Measurements from ENCODE around the gene TMEM61. TPM values are rescaled to one million over a fixed set of nuclear protein-coding genes. Genes with fewer than 3 reads are reported as not detected.
A peak's percentile ranks its signal among the peaks of the same experiment; 100 is the strongest.

TMEM61 gene
- total RNA-seq, 1 donor from 2014 or later, result 1.6 TPM

- no peak for TF ChIP-seq CTCF (IDR thresholded peaks at IDR 0.05; ENCODE audit: insufficient read depth, low read length, poor library complexity, severe bottlenecking)
- no peak for DNase-seq (ENCODE audit: low read depth)
- no peaks in the 10 kb centered on the region for H3K36me3 ChIP-seq (ENCODE audit: control insufficient read depth, insufficient read depth, low read length)
- H3K4me3 ChIP-seq (ENCODE audit: low read depth, low read length), result peak within 1 kb of the TSS; percentile 52
- H3K27me3 ChIP-seq (ENCODE audit: control insufficient read depth, insufficient read depth, low read length), result peaks cover 22% of the 10 kb centered on the region
Observed at GRCh38 chr1:55039342-55040082, 59.1 kb downstream of the TMEM61 start, which contains the start of gene PCSK9. Gene PCSK9, plus strand, starts transcription at chr1:55039548. Its CDS starts 290 bp downstream, at chr1:55039838.

- no peaks in the 10 kb centered on the region for H3K36me3 ChIP-seq (ENCODE audit: control insufficient read depth, insufficient read depth, low read length)
- H3K27me3 ChIP-seq (ENCODE audit: control insufficient read depth, insufficient read depth, low read length), result peaks cover 17% of the 10 kb centered on the region
- TF ChIP-seq CTCF (IDR thresholded peaks at IDR 0.05; ENCODE audit: insufficient read depth, low read length, poor library complexity, severe bottlenecking), result no peak
- H3K4me3 ChIP-seq (ENCODE audit: low read depth, low read length), result peak overlapping the region; percentile 52
- DNase-seq (ENCODE audit: low read depth), result no peak
Observed at GRCh38 chr1:55040083-55040932, 59.9 kb downstream of the TMEM61 start.

DNA sequence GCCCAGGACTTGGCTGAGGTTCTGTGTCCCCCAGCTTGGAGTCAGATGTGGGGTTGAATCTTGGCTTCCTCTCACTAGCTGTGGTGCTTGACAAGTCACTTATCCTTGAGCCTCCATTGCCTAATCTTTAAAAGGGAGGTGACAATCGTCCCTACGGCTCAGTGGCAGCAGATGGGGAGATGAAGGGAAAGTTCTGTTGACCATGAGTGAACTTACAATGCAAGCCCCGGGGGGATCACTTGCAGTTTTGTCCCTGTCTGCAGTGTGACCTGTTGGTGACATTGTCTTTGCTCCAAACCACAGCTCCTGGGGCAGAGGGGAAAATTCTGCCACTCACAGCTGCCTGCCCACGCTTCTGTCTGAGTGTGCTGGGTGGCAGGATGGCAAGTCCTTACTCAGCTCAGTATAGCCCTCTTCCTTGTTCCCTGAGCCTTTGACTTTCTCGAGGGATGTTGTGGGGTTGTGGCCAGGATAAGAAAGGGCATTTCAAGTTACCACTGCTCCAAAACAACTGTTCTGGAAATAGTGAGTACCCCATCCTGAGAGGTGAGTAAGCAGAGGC, 60.6 kb downstream of the TMEM61 start:
- peaks cover 14% of the 10 kb centered on the region for H3K27me3 ChIP-seq (ENCODE audit: control insufficient read depth, insufficient read depth, low read length)
- no peaks in the 10 kb centered on the region for H3K36me3 ChIP-seq (ENCODE audit: control insufficient read depth, insufficient read depth, low read length)
- no peak for DNase-seq (ENCODE audit: low read depth)
- TF ChIP-seq CTCF (IDR thresholded peaks at IDR 0.05; ENCODE audit: insufficient read depth, low read length, poor library complexity, severe bottlenecking), result no peak
- peak overlapping the region; percentile 52 for H3K4me3 ChIP-seq (ENCODE audit: low read depth, low read length)

DNA sequence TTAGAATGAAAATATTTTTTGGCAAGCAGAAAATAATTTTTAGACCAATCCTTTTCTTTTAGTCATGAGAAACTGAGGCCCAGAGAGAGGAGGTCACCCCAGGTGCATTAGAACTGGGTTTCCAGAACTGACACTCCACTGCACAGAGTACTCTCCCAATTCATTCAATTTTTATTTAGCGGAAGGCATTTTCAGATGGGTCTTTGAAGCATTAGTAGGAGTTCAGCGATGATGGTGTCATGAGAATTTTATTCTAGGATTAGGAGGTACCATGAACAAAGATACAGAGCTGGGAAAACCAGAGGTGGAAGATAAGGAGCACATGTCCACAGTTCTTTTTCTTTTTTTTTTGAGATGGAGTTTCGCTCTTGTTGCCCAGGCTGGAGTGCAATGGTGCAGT, 61.2 kb downstream of the TMEM61 start:
- Histone ChIP-seq H3K4me3 (ENCODE audit: low read depth, low read length) (no peak overlapping the region), H3K36me3 (ENCODE audit: control insufficient read depth, insufficient read depth, low read length) (no peaks in the 10 kb centered on the region), H3K27me3 (ENCODE audit: control insufficient read depth, insufficient read depth, low read length) (peaks cover 14% of the 10 kb centered on the region)
- TF ChIP-seq CTCF (IDR thresholded peaks at IDR 0.05; ENCODE audit: insufficient read depth, low read length, poor library complexity, severe bottlenecking), result no peak
- no peak for DNase-seq (ENCODE audit: low read depth)

Other genes starting within 250 kb of the TMEM61 start
- gene PARS2, start 216.1 kb upstream of the TMEM61 start, total RNA-seq, result 10.8 and 11.5 TPM in 2 replicates
- gene TTC22, start 179.3 kb upstream of the TMEM61 start, total RNA-seq, result 5.3 and 5.7 TPM in 2 replicates
- gene DHCR24, start 93.4 kb upstream of the TMEM61 start, total RNA-seq, result 128 and 140 TPM in 2 replicates
- gene BSND, start 18.3 kb downstream of the TMEM61 start, total RNA-seq, result not detected in 2 replicates
- gene PCSK9, start 58.9 kb downstream of the TMEM61 start, total RNA-seq, result 4.5 and 6.8 TPM in 2 replicates
- 26.2 and 27.2 TPM in 2 replicates for gene USP24, start 234.7 kb downstream of the TMEM61 start, total RNA-seq